Measurements from ENCODE around the gene PFDN5.

PFDN5 gene

DNA sequence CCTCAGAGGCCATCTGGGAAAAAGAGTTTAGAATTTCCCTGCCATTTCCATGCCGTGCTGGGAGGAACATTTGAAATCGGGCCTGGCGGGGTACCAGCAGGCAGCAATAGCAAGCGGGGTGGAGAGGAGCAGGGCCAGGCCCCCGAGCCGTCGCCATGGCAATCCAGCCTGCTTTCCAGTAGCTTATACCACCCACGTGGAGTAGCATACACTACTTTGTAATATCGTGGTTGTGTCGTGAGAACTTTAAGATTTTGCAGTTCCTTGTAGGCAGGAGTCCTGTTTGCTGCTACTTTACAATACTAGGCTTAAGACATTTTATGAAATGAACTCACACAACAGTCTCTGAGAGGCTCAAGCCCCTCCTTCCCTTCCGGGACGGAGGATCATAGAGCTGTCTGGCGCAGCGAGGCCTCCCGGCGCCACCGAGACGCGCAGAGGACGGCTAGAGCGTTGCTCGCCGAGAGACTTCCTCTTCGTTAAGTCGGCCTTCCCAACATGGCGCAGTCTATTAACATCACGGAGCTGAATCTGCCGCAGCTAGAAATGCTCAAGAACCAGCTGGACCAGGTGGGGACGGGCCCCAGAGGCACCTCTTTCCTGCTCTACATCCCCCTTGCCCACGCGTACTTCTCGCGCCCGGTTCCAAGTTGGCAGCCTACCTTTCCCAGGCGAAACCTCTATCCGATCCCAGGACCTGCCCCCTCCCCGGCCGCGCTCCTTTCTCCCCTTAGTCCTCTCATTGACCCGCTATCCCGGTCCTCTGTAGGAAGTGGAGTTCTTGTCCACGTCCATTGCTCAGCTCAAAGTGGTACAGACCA lies at the start of gene PFDN5:
PFDN5 (plus strand) TSS at position 473 of the 821 bp plus-strand sequence; CDS start at position 499, 26 bp downstream.
- peak; percentile 92 for DNase-seq

DNA sequence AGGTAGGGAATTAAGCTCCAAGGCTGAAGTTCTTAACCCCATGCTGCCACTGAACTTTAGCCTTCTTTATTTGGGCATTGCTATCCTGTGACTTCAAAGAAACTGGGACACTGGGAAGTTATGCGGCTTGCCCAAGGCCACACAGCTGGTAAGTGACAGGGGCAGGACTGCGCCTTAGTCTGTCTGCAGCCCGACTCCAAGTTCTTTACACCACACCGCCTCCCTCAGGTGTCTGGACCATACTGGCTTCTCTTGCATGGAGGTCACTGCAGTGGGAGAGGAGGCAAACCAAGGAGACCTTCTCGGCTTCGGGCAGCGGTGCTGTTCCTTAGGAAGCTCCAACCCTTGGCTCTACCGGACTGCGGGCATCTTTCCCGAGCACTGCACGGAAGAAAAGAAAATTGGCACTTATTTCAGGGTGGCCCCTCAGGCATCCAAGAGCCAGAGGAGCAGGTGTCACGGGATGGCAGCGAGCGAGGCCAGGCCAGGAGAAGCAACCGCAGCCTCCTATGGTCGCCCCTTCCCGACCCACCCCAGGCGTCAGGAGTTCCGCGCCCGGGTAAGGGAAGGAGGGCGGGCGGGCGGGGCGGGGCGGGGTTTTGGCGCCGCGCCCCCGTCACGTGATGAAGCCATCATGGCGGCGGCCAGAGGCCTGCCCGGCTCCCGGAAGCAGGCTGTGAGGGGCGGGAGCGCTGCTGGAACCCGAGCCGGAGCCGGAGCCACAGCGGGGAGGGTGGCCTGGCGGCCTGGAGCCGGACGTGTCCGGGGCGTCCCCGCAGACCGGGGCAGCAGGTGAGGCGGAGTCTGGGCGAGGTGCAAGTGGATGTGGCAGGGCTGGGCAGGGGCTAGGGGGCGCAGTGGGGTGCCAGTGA lies 43.6 kb upstream of the PFDN5 start:
- peak; percentile 88 for DNase-seq

DNA sequence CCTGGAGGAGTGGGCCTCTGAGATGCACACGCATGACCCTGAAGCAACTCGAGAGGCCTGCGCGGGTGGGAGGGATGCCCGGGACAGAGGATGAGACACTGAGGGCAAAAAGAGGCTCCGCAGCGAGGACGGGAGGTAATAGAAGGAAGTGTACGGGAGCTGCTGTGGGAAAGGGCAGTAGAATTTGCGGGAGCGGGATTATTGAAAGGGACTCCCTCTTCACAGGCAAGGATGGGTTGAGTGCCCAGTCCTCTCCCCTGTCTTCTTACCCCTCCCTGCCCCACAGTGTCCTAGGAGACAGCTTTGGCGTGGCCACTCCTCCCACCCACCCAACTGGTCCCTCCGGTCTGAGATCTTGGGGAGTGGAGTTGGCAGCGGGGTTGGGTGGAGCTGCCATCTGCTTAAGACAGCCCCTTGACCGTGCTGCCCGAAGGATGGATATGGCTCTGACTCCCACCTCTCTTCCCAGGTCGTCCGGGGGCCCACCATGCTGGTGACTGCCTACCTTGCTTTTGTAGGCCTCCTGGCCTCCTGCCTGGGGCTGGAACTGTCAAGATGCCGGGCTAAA lies 42.9 kb upstream of the PFDN5 start:
- DNase-seq = no peak

DNA sequence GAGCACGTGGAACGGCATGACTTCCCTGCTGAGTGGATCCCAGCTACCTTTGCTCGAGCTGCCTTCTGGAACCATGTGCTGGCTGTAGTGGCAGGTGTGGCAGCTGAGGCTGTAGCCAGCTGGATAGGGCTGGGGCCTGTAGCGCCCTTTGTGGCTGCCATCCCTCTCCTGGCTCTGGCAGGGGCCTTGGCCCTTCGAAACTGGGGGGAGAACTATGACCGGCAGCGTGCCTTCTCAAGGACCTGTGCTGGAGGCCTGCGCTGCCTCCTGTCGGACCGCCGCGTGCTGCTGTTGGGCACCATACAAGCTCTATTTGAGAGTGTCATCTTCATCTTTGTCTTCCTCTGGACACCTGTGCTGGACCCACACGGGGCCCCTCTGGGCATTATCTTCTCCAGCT lies 42.0 kb upstream of the PFDN5 start:
- no peak for DNase-seq

DNA sequence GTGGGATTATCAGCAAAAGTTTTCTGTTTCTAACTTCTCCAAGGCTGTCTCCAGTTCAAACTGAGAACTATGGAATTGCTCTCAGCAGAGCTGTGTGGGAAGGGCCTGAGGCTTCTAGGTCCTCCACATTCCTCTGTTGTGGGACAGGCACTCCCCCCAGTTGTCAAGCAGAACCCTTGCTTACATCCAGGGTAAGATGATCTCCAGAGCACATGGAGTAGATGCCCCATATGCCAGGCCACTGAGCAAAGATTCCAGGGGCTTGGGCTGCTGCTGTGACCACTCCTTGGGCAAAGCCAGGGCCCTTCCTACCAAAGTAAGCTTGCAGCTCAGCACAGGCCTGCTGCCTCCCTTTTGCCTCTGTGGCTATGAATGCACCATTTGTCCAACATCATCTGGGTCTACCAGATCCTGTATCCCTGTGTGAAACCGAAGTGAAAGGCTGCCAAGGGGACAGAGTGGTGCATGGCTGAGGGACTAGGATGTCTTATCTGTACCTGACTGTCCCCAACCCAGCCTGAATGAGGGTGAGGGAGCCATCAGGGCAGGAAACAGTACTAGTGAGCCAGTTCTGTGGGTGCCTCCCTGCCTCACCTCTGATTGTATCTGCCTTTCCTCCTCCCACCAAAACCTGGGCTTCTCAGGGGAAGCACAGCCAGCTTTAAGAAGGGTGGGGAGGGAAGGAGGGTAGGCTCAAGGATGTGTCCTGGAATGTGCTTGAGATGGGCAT lies 40.4 kb upstream of the PFDN5 start:
- DNase-seq = no peak

DNA sequence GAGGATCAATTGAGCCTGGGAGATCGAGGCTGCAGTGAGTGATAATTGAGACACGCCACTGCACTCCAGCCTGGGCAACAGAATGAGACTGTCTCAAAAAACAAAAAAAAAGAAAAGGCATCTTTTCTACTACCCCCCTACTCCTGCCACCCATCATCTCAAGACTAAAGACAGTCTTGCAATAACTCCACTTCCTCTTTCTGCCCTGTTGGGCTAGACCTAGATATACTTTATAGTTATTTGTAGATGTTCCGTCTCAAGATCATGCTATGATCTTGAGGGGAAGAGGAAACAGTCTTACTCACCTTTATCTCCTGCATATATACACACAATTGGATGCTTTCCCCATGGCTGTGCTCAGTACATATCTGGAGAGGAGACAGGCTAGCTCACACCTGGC lies 39.3 kb upstream of the PFDN5 start:
- DNase-seq = no peak

DNA sequence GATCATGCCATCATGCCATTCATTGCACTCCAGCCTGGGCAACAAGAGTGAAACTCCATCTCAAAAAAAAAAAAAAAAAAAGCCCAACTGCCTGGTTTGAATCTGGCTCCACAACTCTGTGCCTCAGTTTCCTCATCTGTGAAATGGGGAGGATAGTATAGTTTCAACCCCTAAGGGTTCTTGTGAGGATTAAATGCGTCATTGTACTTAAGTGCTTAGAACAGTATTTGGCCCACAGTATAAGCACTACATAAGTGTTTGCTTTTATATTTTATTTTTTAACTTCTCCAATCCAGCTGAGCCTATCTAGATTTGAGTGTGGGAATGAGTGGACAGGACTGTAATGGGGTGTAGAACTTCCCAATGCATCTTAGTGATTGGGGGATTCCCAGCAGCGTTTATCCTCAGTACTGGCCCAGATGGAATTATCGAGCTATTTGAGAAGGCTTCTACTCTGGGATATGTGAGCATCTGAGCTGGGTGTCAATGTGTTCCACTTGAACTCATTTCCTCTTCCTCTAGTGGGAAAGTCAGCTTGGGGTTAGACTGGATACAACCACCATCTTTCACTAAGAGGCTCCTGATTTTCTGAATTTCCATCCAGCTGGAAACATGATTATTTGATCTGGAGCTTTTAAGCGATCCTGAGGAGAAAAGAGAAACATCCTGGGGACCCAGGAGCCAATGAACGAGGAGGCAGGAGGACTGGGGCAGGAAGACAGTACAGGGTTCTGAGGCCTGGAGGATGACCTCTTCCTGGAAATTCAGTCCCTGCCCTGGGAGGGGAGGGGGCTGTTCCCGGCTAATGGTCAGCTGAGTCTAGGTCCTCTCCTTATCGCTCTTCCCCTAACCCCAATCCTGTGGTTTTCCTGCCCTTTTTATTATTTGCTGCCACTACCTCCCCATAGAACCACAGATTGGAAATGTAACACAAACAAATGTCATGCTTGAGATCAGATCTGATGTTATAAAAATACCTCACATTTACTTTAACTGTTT lies 36.5 kb upstream of the PFDN5 start:
- no peak for DNase-seq

DNA sequence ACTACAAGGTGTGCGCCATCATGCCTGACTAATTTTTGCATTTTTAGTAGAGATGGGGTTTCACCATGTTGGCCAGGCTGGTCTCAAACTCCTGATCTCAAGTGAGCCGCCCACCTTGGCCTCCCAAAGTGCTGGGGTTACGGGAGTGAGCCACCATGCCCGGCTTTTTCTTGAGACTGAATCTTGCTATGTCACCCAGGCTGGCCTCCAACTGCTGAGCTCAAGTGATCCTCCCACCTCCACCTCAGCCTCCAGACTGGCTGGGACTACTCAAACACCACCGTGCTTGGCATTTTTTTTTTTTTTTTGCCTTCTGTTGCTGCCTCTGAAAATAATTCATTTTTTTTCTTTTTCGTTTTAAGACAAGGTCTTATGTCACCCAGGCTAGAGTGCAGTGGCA lies 35.5 kb upstream of the PFDN5 start:
- DNase-seq = no peak

DNA sequence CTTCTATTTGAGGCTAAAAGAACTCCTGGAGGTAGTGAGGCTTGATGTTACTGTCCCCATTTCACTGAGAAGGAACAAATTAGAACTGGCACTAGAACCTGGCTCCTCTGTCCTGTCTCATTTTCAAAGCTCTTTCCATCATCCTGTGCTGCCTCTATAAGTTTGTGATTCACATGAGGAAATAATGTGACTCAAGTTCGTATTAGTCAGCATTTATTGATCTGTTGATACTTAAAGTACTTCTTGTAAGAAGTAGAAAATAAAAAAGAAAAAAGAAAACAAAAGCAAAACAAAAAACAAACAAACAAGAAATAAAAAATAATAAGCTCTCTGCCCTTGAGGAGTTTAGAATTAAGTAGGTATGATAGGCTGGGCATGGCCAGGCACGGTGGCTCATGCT lies 29.6 kb upstream of the PFDN5 start:
- DNase-seq = no peak

DNA sequence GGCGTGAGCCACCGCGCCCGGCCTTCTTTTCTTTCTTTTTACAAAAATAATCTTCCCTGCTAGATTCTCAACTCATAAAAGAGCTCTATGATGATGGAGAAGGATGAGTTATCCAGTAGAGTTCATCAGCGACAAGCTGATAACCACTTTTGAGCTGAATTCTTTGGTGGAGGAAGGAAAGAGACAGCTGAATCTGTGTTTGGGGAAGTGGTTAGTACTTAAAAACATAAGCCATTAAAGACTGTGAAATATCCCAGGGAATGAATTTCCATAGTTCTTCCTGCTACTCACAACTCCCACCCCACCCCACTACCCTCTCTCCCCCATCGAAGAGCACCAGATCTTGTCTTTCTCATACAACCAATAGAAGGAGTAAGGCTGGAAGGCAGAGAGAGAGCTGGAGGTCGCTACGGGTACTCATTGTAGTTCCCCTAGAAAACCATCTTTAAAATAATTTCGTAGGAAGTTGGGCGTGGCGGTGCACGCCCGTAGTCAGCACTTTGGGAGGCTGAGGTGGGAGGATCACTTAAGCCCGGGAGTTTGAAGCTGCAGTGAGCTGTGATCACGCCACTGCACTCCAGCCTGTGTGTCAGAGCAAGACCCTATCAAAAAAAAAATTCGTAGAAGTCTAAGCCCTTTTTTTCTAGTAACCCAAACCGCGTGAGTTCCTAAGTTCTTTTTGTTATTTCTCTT lies 27.9 kb upstream of the PFDN5 start:
- no peak for DNase-seq

DNA sequence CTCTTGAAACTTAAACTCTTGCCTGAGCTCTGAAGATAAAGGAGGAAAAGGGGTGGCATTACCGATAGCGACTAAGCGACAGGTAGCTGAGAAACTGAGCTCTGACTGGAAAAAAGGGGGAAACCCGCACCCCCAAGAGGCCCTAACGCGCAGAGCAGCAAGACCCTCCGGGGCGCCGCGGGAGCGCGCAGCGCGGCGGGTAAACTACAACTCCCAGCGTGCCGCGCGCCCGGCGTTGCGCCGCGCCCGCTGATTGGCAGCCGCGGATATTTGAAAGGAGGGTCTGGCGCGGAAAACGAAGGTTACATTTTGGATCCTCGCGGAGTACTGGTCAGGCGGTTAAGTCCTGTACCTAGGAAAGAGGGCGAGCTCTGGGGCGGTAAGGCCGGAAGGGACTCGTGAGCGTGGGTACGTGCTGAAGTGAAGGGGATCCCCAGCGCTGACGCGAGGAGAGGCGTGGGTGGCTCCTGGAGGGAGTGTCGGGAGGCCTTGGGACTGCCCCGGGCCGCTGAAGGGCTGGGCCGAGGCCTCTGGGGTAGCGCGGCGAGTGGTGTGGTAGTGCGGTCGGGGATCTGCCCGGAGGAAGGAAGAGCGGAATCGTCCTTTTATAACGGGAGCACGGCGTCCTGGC lies 27.2 kb upstream of the PFDN5 start, which contains the start of gene ESPL1:
ESPL1 (plus strand) TSS at position 301 of the 631 bp plus-strand sequence. CDS start 468 bp downstream, outside the sequence.
- DNase-seq = peak; percentile 80

DNA sequence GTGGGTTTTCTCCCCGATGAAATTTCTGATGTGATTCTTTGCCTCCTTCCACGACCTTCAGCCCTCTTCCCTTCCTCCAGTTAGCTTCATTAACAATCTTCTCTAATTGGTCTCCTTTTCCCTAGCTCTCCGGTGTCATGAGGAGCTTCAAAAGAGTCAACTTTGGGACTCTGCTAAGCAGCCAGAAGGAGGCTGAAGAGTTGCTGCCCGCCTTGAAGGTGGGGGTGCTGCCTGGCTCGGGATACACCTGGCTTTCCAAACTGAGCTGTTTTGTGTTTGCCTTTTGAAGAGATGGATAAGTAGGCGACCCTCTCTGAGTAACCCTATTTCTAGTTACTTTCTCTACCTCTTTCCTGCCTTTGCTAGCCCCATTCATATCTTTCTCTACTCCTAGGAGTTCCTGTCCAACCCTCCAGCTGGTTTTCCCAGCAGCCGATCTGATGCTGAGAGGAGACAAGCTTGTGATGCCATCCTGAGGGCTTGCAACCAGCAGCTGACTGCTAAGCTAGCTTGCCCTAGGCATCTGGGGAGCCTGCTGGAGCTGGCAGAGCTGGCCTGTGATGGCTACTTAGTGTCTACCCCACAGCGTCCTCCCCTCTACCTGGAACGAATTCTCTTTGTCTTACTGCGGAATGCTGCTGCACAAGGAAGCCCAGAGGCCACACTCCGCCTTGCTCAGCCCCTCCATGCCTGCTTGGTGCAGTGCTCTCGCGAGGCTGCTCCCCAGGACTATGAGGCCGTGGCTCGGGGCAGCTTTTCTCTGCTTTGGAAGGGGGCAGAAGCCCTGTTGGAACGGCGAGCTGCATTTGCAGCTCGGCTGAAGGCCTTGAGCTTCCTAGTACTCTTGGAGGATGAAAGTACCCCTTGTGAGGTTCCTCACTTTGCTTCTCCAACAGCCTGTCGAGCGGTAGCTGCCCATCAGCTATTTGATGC lies 26.4 kb upstream of the PFDN5 start:
- no peak for DNase-seq

DNA sequence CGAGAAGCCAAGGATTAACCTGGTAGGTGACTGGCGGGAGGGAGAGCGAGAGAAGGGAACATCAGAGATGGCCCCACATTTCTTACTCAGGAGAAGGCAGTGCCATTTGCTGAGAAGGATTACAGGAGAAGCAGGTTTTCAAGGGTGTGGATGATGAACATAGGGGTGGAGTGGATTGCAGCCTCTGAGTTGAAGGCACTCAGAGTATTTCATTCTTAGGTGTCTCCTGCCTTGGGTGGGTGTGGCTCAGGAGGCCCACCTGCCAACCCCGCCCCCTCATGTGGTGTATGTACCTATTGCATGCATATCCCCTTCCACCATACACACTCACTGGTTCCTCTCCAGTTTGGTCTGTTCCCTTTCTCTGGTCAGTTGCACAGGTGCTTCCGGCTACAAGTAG lies 20.9 kb upstream of the PFDN5 start:
- no peak for DNase-seq

DNA sequence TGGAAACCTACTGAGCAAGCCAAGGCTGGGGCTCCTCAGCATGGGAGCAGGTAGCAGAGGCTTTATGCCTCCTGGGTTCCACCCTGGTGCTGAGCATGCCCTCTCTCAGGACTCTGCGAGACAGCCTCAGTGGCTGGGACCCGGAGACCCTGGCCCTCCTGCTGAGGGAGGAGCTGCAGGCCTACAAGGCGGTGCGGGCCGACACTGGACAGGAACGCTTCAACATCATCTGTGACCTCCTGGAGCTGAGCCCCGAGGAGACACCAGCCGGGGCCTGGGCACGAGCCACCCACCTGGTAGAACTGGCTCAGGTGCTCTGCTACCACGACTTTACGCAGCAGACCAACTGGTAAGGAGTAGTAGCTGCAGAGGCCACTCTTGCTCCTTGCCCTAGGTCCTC lies 18.8 kb upstream of the PFDN5 start:
- DNase-seq = no peak

DNA sequence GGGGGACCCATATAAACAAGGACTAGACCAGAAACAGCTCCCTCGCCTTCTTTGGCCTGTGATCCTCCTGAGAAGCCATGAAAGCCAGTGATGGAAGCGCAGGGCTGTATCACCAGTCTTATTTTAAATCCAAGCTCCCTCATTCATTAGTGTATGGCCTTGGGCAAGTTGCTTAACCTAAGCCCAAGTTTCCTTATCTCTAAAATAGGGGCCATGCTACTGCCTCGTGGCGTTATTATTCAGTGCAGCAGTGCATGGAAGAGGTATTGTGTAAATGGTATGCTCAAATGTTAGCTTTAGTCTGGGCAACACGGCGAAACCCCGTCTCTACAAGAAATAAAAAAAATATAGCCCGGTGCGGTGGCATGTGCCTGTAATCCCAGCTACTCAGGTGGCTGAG lies 17.4 kb upstream of the PFDN5 start:
- DNase-seq = no peak

DNA sequence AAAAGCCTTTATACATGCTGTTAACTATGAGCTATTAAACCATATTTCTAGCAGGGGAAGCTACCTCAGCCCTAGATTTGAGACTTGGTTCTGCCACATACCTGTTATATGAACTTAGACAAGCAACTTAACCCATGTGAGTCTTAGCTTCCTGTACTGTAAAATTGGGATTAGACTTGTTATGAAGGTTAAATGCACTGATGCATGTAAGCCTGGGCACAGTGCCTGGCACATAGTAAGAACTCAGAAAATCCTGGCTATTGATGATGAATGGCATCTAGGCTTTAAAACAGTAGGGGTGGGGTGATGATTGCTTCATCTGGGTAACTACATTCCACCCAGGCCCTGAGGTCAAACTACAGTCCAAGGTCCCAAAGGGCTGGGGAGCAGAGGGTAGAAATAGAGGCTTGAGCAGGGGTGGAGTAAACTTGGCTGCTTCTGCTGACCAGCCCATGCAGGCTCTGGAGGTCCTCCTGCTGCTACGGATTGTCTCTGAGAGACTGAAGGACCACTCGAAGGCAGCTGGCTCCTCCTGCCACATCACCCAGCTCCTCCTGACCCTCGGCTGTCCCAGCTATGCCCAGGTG lies 16.0 kb upstream of the PFDN5 start:
- DNase-seq = no peak

DNA sequence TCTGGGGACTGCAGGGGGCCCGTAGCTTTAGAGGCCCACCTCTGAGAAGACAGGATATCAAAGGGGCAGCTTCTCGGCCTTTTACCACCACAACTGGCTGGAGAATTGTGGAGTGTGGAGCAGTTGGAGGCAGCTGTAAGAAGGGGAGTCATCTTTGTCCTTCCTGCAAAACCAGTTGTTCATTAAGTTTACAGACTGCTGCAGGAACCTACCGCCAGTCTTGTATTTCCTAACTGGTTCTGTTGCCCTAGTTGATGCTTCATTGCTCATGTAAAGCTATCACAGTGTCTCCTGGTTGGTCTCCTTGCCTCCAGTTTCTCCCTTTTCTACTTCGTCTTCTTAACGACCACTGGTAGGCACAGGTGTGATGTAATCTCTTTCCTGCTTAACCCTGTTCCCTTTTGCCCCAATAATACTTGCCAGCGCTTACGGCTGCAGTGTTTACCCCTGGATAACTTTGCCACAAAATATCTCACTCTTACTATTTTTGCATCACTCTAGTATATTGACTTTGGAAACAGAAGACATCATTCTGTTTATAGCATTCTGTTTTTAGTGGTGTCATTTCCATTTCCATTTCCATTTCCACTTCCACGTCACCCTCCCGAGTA lies 15.3 kb upstream of the PFDN5 start:
- DNase-seq = no peak

DNA sequence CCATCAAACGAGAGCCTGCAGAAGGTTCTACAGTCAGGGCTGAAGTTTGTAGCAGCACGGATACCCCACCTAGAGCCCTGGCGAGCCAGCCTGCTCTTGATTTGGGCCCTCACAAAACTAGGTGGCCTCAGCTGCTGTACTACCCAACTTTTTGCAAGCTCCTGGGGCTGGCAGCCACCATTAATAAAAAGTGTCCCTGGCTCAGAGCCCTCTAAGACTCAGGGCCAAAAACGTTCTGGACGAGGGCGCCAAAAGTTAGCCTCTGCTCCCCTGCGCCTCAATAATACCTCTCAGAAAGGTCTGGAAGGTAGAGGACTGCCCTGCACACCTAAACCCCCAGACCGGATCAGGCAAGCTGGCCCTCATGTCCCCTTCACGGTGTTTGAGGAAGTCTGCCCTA lies 8.9 kb upstream of the PFDN5 start:
- no peak for DNase-seq
